Measurements from ENCODE around the gene DPT.
"Not testable (repeated sequence)": the region's sequence is repeated elsewhere in the genome, so short reads cannot be mapped to it uniquely, and the experiment has no call there.

Gene DPT

DNA sequence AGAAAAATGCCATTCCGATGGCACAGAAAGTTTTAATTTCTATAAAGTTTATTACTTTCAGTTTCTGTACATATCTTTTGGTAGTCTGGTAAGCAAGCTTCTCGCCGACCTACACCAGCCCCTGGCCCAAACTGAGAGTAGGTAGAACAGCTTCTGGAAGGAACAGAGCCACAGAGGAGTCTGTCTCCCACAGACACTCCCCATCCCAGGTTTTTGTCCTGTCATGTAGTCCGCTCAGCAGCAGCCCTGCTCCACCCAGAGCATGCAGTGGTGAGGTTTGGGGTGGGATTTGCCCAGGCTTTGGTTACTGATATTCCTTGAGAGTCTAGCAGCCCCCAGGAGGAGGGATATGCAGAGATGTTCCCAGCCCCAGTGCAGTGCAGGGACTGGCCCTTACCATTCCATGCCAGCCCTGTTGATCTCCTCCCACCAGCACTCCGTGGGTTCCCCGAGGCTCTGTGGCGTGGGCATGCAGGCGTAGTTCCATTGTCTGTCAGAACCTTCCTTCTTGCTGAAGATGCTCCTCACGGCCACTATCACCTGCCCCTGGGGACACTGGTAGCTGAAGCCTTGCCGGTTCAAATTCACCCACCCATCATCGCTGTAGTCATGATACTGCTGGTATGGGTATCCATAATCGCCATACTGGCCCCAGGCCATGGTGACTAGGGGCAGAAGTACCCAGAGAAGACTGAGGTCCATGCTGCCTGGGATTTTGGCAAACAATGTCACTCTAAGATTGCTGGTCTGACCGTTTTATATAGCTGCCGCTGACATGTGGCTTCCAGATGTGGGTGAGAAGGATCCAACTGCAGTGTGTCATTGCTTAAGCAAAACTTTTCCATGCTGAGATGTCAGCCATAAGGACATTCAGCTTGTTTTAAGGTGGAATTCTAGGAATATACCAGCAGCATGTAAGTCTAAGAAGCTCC is at the start of gene DPT:
DPT (minus strand) TSS at position 734 of the 932 bp plus-strand sequence; CDS start at position 702, 32 bp downstream.
- no peak within 1 kb of the TSS for H3K4me3 ChIP-seq
- TF ChIP-seq EZH2 (IDR thresholded peaks at IDR 0.05) (no peak), POLR2AphosphoS5 (IDR thresholded peaks at IDR 0.05; ENCODE audit: borderline replicate concordance, low read depth, low read length) (no peak), FOXP2 (optimal IDR thresholded peaks at IDR 0.05; ENCODE audit: control extremely low read depth, extremely low read length, insufficient read depth) (no peak)
- DNase-seq (ENCODE audit: low read depth, low spot score): no peak

GRCh38 chr1:168775366-168775765 is 46.4 kb upstream of the DPT start:
- TF ChIP-seq POLR2AphosphoS5 (IDR thresholded peaks at IDR 0.05; ENCODE audit: borderline replicate concordance, low read depth, low read length) (no peak), EZH2 (IDR thresholded peaks at IDR 0.05) (no peak), FOXP2 (optimal IDR thresholded peaks at IDR 0.05; ENCODE audit: control extremely low read depth, extremely low read length, insufficient read depth) (no peak)
- H3K9ac ChIP-seq (ENCODE audit: insufficient read length): no peak overlapping the region
- no peak overlapping the region for H3K4me3 ChIP-seq
- no peaks in the 10 kb centered on the region for H3K36me3 ChIP-seq (ENCODE audit: insufficient read depth, low read length)
- H3K9me3 ChIP-seq (ENCODE audit: low read depth, low read length): no peaks in the 10 kb centered on the region
- DNase-seq (ENCODE audit: low read depth, low spot score): no peak
- H3K27ac ChIP-seq: no peak overlapping the region

More for the DNA sequence above, at the start of gene DPT:
- no peaks in the 10 kb centered on the region for H3K9me3 ChIP-seq (ENCODE audit: low read depth, low read length)
- no peak within 1 kb of the TSS for H3K9ac ChIP-seq (ENCODE audit: insufficient read length)
- H3K27ac ChIP-seq: no peak within 1 kb of the TSS
- H3K36me3 ChIP-seq (ENCODE audit: insufficient read depth, low read length): no peaks in the 10 kb centered on the region

DNA sequence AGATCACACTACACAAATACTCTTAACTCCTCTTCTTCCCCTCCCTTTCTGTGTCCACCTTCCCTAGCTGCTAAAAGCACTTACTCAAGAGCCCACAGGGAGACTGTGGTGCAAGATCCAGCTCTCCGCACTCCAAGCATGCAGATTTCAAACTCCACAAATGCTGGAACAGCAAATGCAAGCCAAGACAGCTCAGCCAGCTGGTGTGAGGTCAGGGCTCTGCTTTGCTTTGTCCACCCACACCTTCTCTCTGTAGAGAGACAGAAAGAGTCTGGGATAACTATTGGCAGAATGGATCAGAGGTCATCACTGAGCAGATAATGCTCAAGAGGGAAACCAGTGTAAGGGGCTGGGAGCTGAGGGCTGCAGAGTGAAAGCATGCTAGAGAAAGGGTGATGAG is 45.2 kb upstream of the DPT start:
- DNase-seq (ENCODE audit: low read depth, low spot score): no peak
- Histone ChIP-seq H3K4me3 (no peak overlapping the region), H3K9ac (ENCODE audit: insufficient read length) (no peak overlapping the region), H3K9me3 (ENCODE audit: low read depth, low read length) (no peaks in the 10 kb centered on the region), H3K27ac (no peak overlapping the region), H3K36me3 (ENCODE audit: insufficient read depth, low read length) (no peaks in the 10 kb centered on the region)
- no peak for TF ChIP-seq POLR2AphosphoS5 (IDR thresholded peaks at IDR 0.05; ENCODE audit: borderline replicate concordance, low read depth, low read length)
- TF ChIP-seq EZH2 (IDR thresholded peaks at IDR 0.05): no peak
- no peak for TF ChIP-seq FOXP2 (optimal IDR thresholded peaks at IDR 0.05; ENCODE audit: control extremely low read depth, extremely low read length, insufficient read depth)

GRCh38 chr1:168772428-168773060 is 43.5 kb upstream of the DPT start:
- Histone ChIP-seq H3K36me3 (ENCODE audit: insufficient read depth, low read length) (no peaks in the 10 kb centered on the region), H3K4me3 (no peak overlapping the region), H3K27ac (no peak overlapping the region), H3K9ac (ENCODE audit: insufficient read length) (no peak overlapping the region), H3K9me3 (ENCODE audit: low read depth, low read length) (no peaks in the 10 kb centered on the region)
- no peak for TF ChIP-seq POLR2AphosphoS5 (IDR thresholded peaks at IDR 0.05; ENCODE audit: borderline replicate concordance, low read depth, low read length)
- no peak for TF ChIP-seq FOXP2 (optimal IDR thresholded peaks at IDR 0.05; ENCODE audit: control extremely low read depth, extremely low read length, insufficient read depth)
- no peak for TF ChIP-seq EZH2 (IDR thresholded peaks at IDR 0.05)
- DNase-seq (ENCODE audit: low read depth, low spot score): no peak

DNA sequence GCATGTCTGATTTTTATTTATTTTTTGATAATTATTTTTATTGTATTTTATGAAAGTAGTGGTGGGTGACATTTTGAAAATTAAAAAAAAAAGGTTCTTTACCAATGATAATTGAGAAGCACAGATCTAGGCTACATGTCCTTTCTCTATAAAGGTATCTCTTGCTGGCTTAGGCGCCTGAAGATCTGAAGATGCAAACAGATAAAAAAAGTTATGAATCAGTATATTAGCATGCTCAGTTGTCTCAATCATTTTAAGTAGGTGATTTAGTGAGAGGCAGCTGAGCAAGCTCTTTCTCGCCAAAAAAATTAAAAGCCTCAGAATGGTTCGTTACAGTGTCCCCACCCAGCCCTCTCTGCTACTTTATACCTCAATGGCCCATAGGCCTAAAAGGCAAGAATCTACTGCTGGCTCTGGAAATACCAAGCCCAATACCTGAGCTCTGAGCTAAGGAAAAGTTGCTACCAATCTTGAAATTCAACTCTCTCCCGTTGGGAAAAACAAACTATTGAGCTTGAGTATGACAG is 42.2 kb upstream of the DPT start:
- Histone ChIP-seq H3K36me3 (ENCODE audit: insufficient read depth, low read length) (no peaks in the 10 kb centered on the region), H3K9me3 (ENCODE audit: low read depth, low read length) (no peaks in the 10 kb centered on the region), H3K4me3 (no peak overlapping the region), H3K9ac (ENCODE audit: insufficient read length) (no peak overlapping the region), H3K27ac (no peak overlapping the region)
- no peak for DNase-seq (ENCODE audit: low read depth, low spot score)
- no peak for TF ChIP-seq FOXP2 (optimal IDR thresholded peaks at IDR 0.05; ENCODE audit: control extremely low read depth, extremely low read length, insufficient read depth)
- no peak for TF ChIP-seq EZH2 (IDR thresholded peaks at IDR 0.05)

- not testable (repeated sequence) for H3K4me3 ChIP-seq; H3K9me3 ChIP-seq (ENCODE audit: low read depth, low read length); H3K36me3 ChIP-seq (ENCODE audit: insufficient read depth, low read length); H3K9ac ChIP-seq (ENCODE audit: insufficient read length); DNase-seq (ENCODE audit: low read depth, low spot score); H3K27ac ChIP-seq
These were observed 40.9 kb upstream of the DPT start for GRCh38 chr1:168769893-168770292.

GRCh38 chr1:168767894-168768584 is 39.0 kb upstream of the DPT start:
- H3K9me3 ChIP-seq (ENCODE audit: low read depth, low read length): no peaks in the 10 kb centered on the region
- no peak for DNase-seq (ENCODE audit: low read depth, low spot score)
- H3K36me3 ChIP-seq (ENCODE audit: insufficient read depth, low read length): no peaks in the 10 kb centered on the region
- no peak for TF ChIP-seq POLR2AphosphoS5 (IDR thresholded peaks at IDR 0.05; ENCODE audit: borderline replicate concordance, low read depth, low read length)
- no peak for TF ChIP-seq EZH2 (IDR thresholded peaks at IDR 0.05)
- TF ChIP-seq FOXP2 (optimal IDR thresholded peaks at IDR 0.05; ENCODE audit: control extremely low read depth, extremely low read length, insufficient read depth): no peak
- H3K27ac ChIP-seq: no peak overlapping the region
- H3K9ac ChIP-seq (ENCODE audit: insufficient read length): no peak overlapping the region
- no peak overlapping the region for H3K4me3 ChIP-seq

- Histone ChIP-seq H3K9ac (ENCODE audit: insufficient read length) (no peak overlapping the region), H3K36me3 (ENCODE audit: insufficient read depth, low read length) (no peaks in the 10 kb centered on the region), H3K9me3 (ENCODE audit: low read depth, low read length) (no peaks in the 10 kb centered on the region), H3K27ac (no peak overlapping the region), H3K4me3 (no peak overlapping the region)
- DNase-seq (ENCODE audit: low read depth, low spot score): no peak
- TF ChIP-seq EZH2 (IDR thresholded peaks at IDR 0.05) (no peak), POLR2AphosphoS5 (IDR thresholded peaks at IDR 0.05; ENCODE audit: borderline replicate concordance, low read depth, low read length) (no peak), FOXP2 (optimal IDR thresholded peaks at IDR 0.05; ENCODE audit: control extremely low read depth, extremely low read length, insufficient read depth) (no peak)
These were observed 37.6 kb upstream of the DPT start for GRCh38 chr1:168766568-168766967.

All from SK-N-MC (cell line).